Right lobe of liver (tissue), 4 donors: ENCODE measurements around the gene HIF1AN.

Source experiments
- POLR2A ChIP-seq: fragments of 450-650 bp; IDR thresholded peaks from one replicate; pipeline ENCODE4 v1.6.1; 2017; ENCODE audit warnings: antibody characterized with exemption, mild to moderate bottlenecking
- TF ChIP-seq, protein P1 (sequence below), 4 donors: fragments of 200-600 bp in 3 of 4; fragments of 450-650 bp in 1 of 4; IDR thresholded peaks; one replicate each; pipeline versions ENCODE4 v1.5.1 to v1.8.0; 2016 to 2022; ENCODE audit warnings: antibody characterized with exemption in 4 of 4, mild to moderate bottlenecking in 2 of 4
- donor health status: DM: no; HTN: no; CAD: no.
- donor health status: DM: no; HTN: no; CAD: no.
- donor health status: DM: no; HTN: yes; CAD: no.

DNA sequence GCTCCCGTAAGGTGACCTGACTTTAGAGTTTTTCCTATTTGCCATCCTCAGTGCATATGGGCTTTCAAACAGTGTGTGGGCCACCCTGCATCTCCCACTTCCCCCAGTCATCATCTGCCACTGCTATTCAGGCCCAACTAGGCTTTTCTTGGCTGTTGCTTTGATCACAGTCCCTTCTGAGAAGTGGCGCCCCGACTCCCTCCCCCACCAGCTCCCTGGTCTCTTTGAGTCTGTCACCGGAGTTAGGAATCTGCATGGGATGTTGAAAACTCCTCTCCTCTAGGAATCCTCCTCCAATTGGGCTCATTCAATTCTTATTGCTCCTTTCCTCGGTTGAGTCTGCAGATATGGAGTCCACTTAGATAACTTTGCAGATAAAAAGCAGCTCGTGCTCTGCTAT is 32.1 kb downstream of the HIF1AN start:
- TF ChIP-seq POLR2A = no peak
- TF ChIP-seq, protein P1, sequence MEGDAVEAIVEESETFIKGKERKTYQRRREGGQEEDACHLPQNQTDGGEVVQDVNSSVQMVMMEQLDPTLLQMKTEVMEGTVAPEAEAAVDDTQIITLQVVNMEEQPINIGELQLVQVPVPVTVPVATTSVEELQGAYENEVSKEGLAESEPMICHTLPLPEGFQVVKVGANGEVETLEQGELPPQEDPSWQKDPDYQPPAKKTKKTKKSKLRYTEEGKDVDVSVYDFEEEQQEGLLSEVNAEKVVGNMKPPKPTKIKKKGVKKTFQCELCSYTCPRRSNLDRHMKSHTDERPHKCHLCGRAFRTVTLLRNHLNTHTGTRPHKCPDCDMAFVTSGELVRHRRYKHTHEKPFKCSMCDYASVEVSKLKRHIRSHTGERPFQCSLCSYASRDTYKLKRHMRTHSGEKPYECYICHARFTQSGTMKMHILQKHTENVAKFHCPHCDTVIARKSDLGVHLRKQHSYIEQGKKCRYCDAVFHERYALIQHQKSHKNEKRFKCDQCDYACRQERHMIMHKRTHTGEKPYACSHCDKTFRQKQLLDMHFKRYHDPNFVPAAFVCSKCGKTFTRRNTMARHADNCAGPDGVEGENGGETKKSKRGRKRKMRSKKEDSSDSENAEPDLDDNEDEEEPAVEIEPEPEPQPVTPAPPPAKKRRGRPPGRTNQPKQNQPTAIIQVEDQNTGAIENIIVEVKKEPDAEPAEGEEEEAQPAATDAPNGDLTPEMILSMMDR (IDR thresholded peaks at IDR 0.05) = no peak
